ENCODE data around the gene KLHL13.

KLHL13 gene

DNA sequence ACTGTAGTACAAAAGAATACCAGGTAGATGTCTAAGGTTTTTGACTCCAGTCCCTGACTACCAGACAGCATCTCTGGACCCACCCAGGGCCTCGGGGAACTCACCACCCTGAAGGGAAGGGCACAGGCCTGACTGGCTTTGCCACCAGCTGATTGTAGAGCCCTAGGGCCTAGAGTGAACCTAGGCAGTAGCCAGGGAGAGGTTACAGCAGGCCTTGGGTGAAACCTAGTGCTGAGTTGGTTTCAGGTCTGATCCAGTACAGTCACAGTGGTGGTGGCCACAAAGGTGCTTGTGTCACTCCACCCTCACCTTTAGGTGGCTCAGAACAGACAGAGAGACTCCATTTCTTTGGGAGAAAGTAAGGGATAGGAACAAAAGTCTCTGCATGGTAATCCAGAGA is 244.8 kb downstream of the KLHL13 start:
- in situ Hi-C loops (cut with HindIII; ENCODE audit: low pct_unique_long_range_greater_than_20kb, low sequenced_read_pairs), result no loop called here
- no peak for DNase-seq (ENCODE audit: low read depth in 1 of 2, low spot score in 1 of 2)
- no peak for TF ChIP-seq JUND (IDR thresholded peaks at IDR 0.05; ENCODE audit: low read depth)

GRCh38 chrX:117860517-117860916 is 256.1 kb downstream of the KLHL13 start:
- in situ Hi-C loops (cut with HindIII; ENCODE audit: low pct_unique_long_range_greater_than_20kb, low sequenced_read_pairs), result no loop called here
- no peak for DNase-seq (ENCODE audit: low read depth in 1 of 2, low spot score in 1 of 2)
- no peak for TF ChIP-seq JUND (IDR thresholded peaks at IDR 0.05; ENCODE audit: low read depth)

DNA sequence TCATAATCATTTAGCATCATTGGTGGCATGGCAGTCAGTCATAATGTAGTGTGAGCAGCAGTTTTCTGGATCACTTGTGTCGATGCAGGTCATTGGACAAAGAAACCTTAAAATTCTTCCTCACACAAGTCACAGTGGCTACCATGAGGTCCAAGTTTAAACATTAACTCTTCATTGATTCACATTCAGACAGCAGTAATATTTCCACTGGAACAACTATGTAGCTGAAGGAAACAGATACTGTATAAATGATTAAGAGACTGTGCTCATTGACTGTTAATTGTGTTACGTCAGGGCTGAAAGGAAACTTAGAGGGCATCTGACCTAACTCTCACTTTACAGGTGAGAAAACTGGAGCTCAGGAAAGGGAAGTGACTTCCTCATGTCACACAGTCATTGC is 261.8 kb downstream of the KLHL13 start:
- no peak for TF ChIP-seq JUND (IDR thresholded peaks at IDR 0.05; ENCODE audit: low read depth)
- no peak for DNase-seq (ENCODE audit: low read depth in 1 of 2, low spot score in 1 of 2)
- in situ Hi-C loops (cut with HindIII; ENCODE audit: low pct_unique_long_range_greater_than_20kb, low sequenced_read_pairs), result no loop called here

DNA sequence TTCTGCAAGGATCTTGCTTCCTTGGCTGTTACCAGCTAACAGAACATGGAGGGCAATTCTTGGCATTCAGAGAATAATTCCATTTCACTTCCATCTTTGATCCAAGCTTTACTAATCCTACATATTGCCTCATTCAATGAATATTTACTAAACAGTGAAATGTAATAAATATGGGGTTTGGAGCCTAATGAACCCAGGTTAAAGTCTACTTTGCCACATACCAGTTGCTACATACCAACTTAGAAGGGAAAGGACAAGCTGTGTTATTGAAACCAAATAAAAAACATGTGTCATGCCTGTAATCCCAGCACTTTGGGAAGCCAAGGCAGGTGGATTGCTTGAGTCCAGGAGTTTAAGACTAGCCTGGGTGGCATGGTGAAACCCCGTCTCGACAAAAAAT is 265.6 kb downstream of the KLHL13 start:
- TF ChIP-seq JUND (IDR thresholded peaks at IDR 0.05; ENCODE audit: low read depth), result no peak
- in situ Hi-C loops (cut with HindIII; ENCODE audit: low pct_unique_long_range_greater_than_20kb, low sequenced_read_pairs), result no loop called here
- DNase-seq (ENCODE audit: low read depth in 1 of 2, low spot score in 1 of 2), result no peak
